ENCODE results near the gene ASB2.

DNA sequence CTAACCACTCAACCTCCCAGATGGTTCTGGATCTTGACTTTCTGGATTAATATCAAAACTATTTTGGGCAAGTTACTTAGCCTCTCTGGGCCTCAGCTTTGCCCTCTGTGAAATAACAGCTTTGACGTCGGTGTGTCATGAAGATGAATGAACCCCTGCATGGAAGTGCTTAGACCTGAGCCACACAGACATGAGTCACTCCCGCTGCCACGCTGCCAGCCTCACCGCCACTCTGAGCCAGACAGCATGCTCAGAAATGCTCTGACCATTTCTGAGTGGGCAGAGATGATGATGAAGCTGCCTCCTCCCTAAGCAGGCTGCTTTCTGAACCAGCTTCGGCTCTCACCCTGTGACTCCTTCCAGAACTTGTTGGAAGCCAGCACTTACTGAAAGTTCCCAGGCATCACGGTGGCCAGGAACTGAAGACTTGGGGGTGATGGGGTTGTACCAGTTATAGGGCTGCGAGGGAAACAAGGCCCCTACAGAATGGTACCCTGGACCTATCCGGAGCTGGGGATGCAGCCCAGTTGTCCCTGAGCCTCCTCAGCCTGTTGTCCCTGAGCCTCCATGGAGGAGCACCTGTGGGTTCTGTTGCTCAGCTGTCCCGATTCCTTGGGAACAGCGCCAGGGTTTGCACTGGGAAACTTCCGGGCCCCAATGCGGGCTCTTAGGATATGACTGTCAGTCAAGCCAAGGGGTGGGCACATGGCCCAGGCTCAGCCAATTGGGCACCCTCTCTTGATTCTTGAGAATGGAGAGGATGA lies 18.7 kb upstream of the ASB2 start:
- TF ChIP-seq YY1 (IDR thresholded peaks at IDR 0.05; ENCODE audit: insufficient read depth, insufficient read length) (no peak), SUZ12 (IDR thresholded peaks at IDR 0.05; ENCODE audit: extremely low read depth, insufficient read depth, insufficient read length) (no peak), ZNF274 (IDR thresholded peaks at IDR 0.05; ENCODE audit: low read depth, low read length) (no peak)

All from NT2/D1 (cell line).